Urinary bladder (tissue), 4 donors: ENCODE results near the gene ARHGAP30. TPM values are rescaled to one million over a fixed set of nuclear protein-coding genes. Genes with fewer than 3 reads are reported as not detected.

Experiments
- DNase-seq: peaks from one replicate; pipeline ENCODE4 v3.0.0-alpha.2; 2015; ENCODE audit errors: extremely low spot score
- H3K27ac ChIP-seq: one replicate; pipeline ENCODE4 v1.5.1; 2013; ENCODE audit warnings: low read depth, mild to moderate bottlenecking, moderate library complexity
- H3K36me3 ChIP-seq: one replicate; pipeline ENCODE4 v1.6.1; 2013; ENCODE audit warnings: mild to moderate bottlenecking, moderate library complexity; ENCODE audit not compliant: insufficient read depth
- H3K4me1 ChIP-seq: one replicate; pipeline ENCODE4 v1.6.1; 2013; ENCODE audit warnings: mild to moderate bottlenecking, moderate library complexity; ENCODE audit not compliant: insufficient read depth
- H3K4me3 ChIP-seq: one replicate; pipeline ENCODE4 v1.5.1; 2013; ENCODE audit warnings: low read depth, low read length
- WGBS: extraction: QIAGEN DNeasy Blood & Tissue Kit; methylation state at CpG from one replicate; pipeline ENCODE4 v1.1.7; 2013; 5-methylcytosine and 5-hydroxymethylcytosine counted together
- polyA plus RNA-seq: library from polyadenylated mRNA; stranded (reverse); fragments of 200-250 nt; gene quantifications from one replicate; pipeline ENCODE4 v1.2.3, GENCODE V29; 2013
- total RNA-seq: library from RNA; depleted of rRNA; stranded (reverse); fragments of >200 nt; gene quantifications from one replicate; pipeline ENCODE4 v1.2.3, GENCODE V29; 2014
- donor health status: healthy with polysubstance abuse.
- donor health status: healthy.

Gene ARHGAP30
- total and polyA plus RNA-seq, 2 donors, result 2.9 to 5.1 TPM

DNA sequence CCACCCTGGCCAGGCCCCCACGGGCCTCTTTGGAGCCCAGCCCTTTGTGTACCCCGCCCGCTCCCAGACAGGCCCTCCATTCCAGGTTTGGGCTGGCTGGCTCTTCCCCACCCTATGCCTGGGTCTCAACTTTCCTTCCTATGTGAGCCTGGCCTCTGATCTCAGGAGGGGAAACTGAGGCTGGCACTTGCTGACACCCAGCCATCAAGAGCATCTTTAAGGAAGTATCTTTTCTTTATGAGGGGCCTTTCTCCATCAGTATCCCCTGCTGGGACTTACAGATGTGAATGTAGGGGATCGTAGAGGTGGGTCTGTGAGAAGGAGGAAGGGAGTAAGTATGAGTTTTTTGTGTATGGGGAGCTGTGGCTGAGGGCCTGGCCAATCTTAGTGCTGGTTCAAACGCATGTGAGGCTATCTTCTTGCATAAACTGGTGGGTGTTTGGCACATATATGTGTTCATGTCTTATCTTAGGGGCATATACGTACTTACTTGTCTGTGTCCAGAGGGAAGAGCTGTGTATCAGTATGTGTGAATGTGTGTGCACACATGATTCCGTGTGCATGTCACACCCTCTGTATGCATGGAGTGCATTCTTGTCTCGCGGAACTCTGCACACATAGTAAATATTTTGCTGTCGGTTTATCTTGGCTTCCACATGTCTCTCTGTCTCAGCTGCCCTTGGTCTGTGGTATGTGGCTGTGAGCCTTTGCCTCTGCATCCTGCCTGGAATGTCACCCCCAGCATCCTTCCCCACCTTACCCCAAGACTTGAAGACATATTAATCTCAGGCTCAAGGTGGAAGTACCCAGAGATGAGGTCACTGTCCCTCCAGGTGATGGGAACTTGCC is 14.3 kb upstream of the ARHGAP30 start:
- H3K4me3 ChIP-seq, result no peak overlapping the region
- WGBS, result 53% methylated on average over 10 of the region's 10 CpGs
- no peak for DNase-seq

DNA sequence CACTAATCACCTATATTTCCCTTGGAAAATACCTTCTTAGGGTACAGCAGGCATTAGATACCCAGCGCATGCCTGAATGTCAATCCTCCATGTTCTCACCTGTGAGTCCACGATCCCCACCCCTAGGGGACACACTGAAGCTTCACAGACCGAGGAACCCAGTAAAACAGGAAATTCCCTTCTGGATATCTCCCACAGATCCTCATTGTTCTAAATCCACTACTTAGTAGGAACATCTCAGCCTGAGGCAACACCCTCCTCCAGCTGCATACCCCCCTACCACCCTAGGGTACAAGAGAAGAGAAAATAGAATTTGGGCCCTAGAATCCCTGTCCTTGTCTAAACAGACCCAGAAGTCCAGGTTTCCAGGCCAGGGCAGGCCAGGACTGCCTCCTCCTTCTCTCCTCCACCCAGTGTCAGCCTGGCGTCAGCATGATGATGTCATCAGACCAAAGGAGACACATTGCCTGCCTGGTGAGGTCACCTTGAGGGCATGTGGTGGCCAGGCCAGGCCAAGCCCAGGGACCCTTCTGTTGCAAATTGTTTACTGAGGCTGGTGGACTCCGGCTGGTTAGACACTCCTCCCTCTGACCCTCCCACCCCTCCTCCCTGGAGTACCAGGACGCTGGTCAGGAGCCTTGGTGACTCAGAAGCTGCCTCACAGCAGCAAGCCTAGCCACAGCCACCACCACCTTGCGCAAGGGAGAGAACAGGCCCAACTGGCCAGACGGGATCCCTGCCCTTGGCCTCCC is 13.5 kb upstream of the ARHGAP30 start:
- DNase-seq, result no peak
- WGBS, result 52% methylated on average over 8 of the region's 8 CpGs
- no peak overlapping the region for H3K4me3 ChIP-seq

More for the DNA sequence above, 14.3 kb upstream of the ARHGAP30 start:
- no peaks in the 10 kb centered on the region for H3K4me1 ChIP-seq
- no peaks in the 10 kb centered on the region for H3K36me3 ChIP-seq
- H3K27ac ChIP-seq, result peak overlapping the region; percentile 49

DNA sequence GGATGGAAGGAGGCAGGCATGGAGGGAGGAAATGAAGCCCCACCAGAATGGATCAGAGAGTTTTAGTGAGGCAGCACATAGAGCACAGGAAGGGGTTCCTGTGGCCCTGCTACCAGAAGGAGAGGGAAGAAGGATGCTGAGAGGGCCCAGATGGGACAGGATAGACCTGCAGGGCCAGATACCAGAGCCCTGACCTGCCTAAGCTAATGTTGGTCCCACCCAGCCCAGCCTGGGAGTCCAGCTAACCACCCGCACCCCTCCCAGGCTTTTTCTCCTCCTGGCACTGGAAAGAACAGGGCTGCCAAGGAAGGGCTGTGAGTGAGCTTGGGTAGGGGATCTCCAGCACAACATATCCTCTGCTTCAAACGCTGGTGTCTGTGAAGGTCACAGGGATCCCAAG is 12.8 kb upstream of the ARHGAP30 start:
- Histone ChIP-seq H3K4me3 (no peak overlapping the region), H3K4me1 (no peaks in the 10 kb centered on the region), H3K27ac (no peak overlapping the region), H3K36me3 (no peaks in the 10 kb centered on the region)
- no peak for DNase-seq
- 72% methylated on average over 2 of the region's 2 CpGs for WGBS

More for the DNA sequence above, 13.5 kb upstream of the ARHGAP30 start:
- Histone ChIP-seq H3K36me3 (no peaks in the 10 kb centered on the region), H3K4me1 (no peaks in the 10 kb centered on the region), H3K27ac (peak overlapping the region; percentile 58)

DNA sequence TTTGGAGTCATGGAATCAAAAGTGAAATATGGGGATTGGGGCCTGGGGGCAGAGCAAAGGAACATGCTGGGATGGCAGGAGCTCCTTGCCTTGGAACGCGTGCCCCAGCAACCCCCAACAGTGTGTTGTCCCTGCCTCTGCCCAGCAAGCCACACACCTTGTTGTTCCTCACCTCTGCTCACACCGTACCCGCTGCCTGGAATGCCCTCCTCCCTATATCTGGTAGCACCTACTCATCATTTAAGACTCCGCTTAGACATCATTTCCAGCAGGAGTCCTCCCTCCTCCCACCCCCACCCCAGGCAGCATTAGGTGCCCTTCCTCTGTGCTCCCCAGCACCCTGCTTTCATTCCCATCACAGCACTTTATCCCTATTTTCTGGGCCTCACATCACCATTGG is 11.8 kb upstream of the ARHGAP30 start:
- WGBS, result 77% methylated on average over 5 of the region's 5 CpGs
- Histone ChIP-seq H3K4me1 (no peaks in the 10 kb centered on the region), H3K27ac (no peak overlapping the region), H3K36me3 (no peaks in the 10 kb centered on the region), H3K4me3 (no peak overlapping the region)
- DNase-seq, result no peak

DNA sequence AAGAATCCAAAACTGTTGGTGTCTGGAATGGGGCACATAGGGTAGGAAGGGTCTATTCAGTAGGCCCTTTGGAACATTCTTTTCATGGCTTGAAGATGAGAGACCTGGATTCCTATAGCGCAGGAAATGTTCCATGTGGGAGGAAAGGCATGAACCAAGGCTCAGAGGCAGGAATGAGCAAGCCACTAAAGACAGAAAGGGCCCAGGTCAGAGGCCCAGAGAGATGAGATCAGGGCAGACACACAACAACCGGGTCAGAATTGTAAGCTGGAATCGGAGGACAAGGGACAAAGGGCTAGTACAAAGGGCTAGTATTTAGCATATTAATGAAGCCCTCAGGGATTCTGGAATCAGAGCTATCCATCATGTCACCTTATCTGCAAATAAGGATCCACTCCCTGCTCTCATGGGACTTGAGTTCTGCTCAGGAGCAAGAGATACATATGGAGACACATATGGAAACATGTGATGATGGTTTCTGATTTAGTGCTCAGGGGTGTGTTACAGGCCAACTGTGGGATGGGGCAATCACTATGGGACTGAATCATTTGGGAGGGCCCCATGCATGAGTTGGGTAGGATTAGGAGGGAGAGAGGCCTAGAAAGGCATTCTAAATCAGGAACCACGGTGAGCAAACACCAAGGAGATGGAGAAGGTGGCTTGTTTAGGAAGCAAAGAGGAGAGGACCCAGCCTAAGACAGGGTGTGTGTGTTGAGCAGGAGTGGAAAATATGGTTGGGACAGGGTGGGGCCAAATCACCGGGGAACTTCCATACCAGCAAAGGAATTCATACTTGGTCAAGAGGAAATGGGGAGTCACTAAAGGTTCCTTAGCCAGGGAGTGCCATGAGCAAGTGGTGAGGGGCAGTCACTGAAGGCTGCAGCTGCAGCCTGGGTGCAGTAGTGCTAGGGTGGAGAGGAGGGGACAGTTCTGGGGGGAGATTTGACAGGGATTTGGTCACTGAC is 11.0 kb upstream of the ARHGAP30 start:
- Histone ChIP-seq H3K4me1 (no peaks in the 10 kb centered on the region), H3K4me3 (no peak overlapping the region), H3K36me3 (no peaks in the 10 kb centered on the region), H3K27ac (no peak overlapping the region)
- WGBS, result 79% methylated on average over 5 of the region's 5 CpGs
- DNase-seq, result no peak

DNA sequence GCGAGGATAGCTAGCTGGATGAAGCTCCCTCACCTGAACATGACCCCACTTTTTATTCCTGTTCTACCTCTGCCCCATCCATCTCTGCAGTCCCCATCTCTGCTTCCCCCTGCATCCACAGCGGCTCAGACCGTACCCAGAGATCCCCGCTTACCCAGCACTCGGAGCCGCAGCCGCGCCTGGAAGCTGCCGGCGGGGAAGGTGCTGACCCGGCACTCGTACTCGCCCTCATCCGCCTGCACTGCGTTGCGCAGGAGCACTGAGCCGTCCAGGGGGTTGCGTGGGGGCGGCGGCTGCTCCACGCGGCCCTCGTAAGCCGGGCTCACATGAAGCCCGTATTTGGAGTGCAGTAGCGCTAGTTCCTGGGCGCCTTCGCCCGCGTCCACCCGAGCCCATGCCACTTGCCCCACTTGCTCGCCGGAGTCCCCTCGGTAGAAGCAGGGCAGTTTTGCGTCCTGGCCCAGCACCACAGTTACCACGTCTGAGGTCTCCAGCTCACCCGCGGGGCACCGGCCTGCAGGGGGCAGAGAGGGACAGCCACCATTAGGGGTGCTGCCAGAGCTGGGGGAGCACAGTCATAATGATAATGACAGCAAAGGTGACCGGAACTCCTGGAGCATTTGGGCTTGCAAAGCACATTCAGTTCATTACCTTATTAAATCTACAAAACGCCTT is 9.9 kb upstream of the ARHGAP30 start:
- DNase-seq, result no peak
- H3K4me1 ChIP-seq, result no peaks in the 10 kb centered on the region

DNA sequence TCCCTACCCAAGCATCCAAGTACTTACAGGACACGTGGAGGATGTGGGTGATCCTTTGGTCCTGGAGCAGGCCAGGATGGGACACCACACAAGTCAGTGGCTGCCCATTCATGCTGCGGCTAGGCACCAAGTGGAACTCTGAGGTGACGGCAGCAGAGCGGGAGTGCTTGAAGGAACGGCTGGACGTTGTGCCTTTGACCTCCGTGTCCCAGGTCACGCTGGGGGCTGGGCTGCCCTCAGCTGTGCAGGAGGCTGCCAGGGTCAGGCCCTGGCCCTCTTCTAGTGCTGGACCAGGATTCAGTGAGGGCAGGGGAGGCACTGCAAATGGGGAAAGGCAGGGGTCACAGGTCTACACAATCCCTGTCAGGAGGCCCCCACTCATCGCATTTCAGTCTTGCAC is 7.7 kb upstream of the ARHGAP30 start:
- no peaks in the 10 kb centered on the region for H3K36me3 ChIP-seq
- no peak overlapping the region for H3K4me3 ChIP-seq
- WGBS, result 72% methylated on average over 9 of the region's 9 CpGs
- DNase-seq, result no peak
- no peak overlapping the region for H3K27ac ChIP-seq
- H3K4me1 ChIP-seq, result no peaks in the 10 kb centered on the region

More for the DNA sequence above, 9.9 kb upstream of the ARHGAP30 start:
- no peak overlapping the region for H3K27ac ChIP-seq
- H3K4me3 ChIP-seq, result no peak overlapping the region
- H3K36me3 ChIP-seq, result no peaks in the 10 kb centered on the region
- WGBS, result 57% methylated on average over 41 of the region's 41 CpGs

DNA sequence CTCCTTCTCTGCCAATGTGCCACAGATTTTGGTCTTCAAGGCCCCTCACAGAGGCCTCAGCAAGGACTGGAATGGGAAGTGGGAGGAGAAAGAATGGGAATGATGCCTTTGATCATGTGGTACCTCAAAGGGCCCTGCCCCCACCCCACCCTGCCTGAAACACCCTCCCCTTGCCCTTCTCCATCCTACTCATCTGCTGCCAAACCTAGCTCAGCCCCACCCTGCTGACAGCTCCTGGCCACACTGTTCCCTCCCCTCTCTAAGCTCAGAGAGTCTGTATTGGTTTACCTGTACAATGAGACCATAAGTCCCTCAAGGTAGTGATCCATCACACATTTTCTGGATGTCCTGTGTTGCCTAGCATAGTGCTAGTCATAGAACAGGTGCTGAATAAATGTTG is 6.7 kb upstream of the ARHGAP30 start:
- no peak overlapping the region for H3K4me3 ChIP-seq
- no peak overlapping the region for H3K27ac ChIP-seq
- no peaks in the 10 kb centered on the region for H3K36me3 ChIP-seq
- no peak for DNase-seq
- H3K4me1 ChIP-seq, result no peaks in the 10 kb centered on the region

DNA sequence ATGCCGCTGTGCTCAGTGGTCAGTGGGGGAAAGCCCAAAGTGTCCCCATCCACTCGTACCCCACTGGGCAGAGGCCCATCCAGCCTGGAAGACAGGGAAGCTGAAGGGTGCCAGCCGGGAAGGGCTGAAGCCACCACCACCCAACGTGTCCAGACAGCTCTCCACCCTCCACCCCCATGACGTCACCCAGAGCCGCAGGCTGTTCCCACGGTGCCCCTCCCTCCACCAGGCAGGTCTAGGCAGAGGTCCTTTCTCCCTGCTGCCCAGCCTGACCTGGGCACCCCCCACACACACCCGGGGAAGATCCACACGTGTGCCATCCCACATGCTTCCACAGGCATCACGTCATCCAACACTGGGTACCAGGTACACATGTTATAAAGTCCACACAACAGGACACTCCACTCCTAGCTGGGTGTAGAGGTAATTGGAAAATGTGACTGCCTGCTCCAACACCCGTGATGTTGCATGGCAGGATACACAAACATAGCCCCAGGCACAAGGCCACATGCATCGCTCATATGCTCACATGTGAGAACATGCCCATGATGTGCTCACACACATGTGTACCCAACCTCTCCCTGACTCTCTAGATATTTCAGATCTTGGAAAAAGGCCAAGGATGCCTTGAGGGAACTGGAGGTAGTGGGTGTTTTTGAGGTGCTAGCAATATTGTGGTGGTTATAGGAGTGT is 5.1 kb upstream of the ARHGAP30 start:
- H3K27ac ChIP-seq, result peak overlapping the region; percentile 13
- no peak for DNase-seq
- WGBS, result 75% methylated on average over 12 of the region's 12 CpGs
- no peaks in the 10 kb centered on the region for H3K36me3 ChIP-seq
- H3K4me3 ChIP-seq, result no peak overlapping the region
- no peaks in the 10 kb centered on the region for H3K4me1 ChIP-seq

DNA sequence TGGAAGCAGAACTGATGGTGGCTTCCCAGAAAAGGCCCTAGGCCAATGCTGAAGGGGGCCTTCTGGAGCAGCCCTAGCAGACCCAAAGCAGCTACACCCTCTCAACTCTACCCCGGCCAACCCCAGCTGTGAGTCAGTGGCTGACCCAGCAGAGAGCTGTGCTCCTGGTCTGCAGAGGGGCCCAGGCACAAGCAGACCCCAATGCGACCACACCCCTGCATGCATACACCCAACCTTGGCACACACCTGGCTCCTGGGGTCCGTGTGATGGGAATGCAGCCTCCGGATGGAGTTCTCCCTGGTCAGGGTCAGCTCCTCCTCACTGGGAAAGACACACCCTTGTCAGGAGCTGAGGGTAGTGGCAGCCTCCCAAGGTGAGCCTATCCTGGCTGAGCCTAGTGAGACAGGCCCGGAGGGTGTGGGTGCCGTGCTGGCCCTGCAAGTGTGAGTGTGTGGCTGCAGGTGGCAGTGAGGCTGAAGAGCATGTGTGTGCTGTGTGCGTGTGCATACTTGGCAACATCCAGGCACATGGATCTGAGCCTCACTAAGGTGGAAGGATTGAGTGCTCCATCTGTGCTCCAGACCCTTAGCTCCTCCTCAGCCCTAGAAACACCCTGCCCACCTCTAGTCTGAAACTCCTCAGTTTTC is 3.9 kb upstream of the ARHGAP30 start:
- Histone ChIP-seq H3K4me3 (no peak overlapping the region), H3K36me3 (no peaks in the 10 kb centered on the region), H3K27ac (no peak overlapping the region), H3K4me1 (no peaks in the 10 kb centered on the region)
- 71% methylated on average over 7 of the region's 7 CpGs for WGBS
- DNase-seq, result no peak

DNA sequence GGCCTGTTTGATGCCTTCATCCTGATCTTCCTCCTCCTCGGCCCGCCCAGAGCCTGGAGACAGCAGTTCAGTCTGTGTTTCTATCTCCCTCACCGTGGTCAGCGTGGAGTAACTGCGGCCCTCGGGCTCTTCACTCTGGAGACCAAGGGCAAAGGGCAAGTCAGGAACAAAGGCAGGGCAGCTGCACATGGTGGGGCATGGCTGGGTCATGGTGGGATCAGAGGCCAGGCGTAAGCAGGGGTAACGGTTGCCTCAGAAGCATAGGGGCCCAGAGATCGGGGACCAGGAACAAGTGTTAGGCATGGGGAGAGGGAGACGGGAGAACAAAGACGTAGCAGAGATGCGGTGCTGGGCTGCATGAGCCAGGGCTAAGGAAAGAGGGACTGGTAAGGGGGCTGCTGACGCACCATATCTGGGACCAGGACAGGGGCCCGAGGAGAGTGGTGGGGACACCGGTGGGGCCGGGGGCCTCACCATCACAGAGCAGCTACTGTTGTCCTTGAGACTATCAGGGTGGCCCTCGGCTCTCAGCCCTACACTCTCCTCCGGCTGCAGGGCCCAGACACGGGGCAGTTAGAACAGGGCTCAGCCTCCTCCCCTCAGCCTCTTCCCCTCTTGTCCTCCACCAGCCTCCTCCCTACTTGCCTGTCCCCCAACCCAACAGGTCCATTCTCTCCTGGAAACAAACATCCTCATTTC is 3.2 kb upstream of the ARHGAP30 start:
- H3K4me1 ChIP-seq, result no peaks in the 10 kb centered on the region
- DNase-seq, result no peak
- H3K27ac ChIP-seq, result no peak overlapping the region
- no peaks in the 10 kb centered on the region for H3K36me3 ChIP-seq
- 92% methylated on average over 19 of the region's 19 CpGs for WGBS
- no peak overlapping the region for H3K4me3 ChIP-seq
